ENCODE results near the gene MGME1. TPM values are rescaled to one million over a fixed set of nuclear protein-coding genes. Genes with fewer than 3 reads are reported as not detected.

MGME1 gene
- total and polyA plus RNA-seq, 9 of the 15 experiments (the other 6 are each of a cell fraction or from before 2014, with no cell fraction given), result 13.4 to 45.1 (median 30.6) TPM

DNA sequence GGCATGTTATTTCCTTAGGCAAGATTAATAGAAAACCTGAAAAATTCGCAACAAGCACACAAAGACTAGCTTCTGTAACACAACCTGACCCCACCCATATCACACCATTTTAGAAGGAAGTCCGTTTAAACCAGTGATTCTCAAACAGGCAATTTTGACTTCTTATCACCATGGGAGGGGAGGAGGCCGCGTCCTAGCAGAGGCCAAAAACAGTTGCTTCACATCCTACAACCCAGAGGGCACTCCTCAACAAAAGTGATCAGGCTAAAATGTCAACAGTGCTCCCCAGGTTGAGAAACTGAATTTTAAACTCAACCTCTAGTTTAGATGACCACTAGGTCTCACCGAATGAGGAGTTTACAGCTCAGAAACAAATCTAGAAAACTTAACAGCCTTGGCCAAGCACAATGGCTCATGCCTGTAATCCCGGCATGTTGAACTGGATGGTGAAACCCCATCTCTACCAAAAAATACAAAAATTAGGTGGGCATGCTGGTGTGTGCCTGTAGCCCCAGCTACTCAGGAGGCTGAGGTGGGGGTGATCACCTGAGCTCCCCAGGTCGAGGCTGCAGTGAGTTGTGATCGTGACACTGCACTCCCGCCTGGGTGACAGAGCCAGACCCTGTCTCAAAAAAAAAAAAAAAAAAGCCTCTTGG is 3.6 kb upstream of the MGME1 start (continued):
- TF ChIP-seq, protein P1, sequence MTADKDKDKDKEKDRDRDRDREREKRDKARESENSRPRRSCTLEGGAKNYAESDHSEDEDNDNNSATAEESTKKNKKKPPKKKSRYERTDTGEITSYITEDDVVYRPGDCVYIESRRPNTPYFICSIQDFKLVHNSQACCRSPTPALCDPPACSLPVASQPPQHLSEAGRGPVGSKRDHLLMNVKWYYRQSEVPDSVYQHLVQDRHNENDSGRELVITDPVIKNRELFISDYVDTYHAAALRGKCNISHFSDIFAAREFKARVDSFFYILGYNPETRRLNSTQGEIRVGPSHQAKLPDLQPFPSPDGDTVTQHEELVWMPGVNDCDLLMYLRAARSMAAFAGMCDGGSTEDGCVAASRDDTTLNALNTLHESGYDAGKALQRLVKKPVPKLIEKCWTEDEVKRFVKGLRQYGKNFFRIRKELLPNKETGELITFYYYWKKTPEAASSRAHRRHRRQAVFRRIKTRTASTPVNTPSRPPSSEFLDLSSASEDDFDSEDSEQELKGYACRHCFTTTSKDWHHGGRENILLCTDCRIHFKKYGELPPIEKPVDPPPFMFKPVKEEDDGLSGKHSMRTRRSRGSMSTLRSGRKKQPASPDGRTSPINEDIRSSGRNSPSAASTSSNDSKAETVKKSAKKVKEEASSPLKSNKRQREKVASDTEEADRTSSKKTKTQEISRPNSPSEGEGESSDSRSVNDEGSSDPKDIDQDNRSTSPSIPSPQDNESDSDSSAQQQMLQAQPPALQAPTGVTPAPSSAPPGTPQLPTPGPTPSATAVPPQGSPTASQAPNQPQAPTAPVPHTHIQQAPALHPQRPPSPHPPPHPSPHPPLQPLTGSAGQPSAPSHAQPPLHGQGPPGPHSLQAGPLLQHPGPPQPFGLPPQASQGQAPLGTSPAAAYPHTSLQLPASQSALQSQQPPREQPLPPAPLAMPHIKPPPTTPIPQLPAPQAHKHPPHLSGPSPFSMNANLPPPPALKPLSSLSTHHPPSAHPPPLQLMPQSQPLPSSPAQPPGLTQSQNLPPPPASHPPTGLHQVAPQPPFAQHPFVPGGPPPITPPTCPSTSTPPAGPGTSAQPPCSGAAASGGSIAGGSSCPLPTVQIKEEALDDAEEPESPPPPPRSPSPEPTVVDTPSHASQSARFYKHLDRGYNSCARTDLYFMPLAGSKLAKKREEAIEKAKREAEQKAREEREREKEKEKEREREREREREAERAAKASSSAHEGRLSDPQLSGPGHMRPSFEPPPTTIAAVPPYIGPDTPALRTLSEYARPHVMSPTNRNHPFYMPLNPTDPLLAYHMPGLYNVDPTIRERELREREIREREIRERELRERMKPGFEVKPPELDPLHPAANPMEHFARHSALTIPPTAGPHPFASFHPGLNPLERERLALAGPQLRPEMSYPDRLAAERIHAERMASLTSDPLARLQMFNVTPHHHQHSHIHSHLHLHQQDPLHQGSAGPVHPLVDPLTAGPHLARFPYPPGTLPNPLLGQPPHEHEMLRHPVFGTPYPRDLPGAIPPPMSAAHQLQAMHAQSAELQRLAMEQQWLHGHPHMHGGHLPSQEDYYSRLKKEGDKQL (CRISPR knock-in tag; IDR thresholded peaks at IDR 0.05; ENCODE audit: borderline replicate concordance), result no peak
- TF ChIP-seq, protein P2, sequence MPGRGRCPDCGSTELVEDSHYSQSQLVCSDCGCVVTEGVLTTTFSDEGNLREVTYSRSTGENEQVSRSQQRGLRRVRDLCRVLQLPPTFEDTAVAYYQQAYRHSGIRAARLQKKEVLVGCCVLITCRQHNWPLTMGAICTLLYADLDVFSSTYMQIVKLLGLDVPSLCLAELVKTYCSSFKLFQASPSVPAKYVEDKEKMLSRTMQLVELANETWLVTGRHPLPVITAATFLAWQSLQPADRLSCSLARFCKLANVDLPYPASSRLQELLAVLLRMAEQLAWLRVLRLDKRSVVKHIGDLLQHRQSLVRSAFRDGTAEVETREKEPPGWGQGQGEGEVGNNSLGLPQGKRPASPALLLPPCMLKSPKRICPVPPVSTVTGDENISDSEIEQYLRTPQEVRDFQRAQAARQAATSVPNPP (IDR thresholded peaks at IDR 0.05; ENCODE audit: borderline replicate concordance, insufficient read depth, insufficient read length), result no peak
- TF ChIP-seq SRSF1 (IDR thresholded peaks at IDR 0.05; ENCODE audit: low read depth, low read length) (no peak), HDAC8 (tag; IDR thresholded peaks at IDR 0.05) (no peak), ZSCAN29 (IDR thresholded peaks at IDR 0.05) (peak; percentile 52; the same call in 1 of the 2 replicates), CBFA2T2 (conservative IDR thresholded peaks at IDR 0.05) (0 out of 2 replicates have a peak, but pooled peaks have one; percentile 2)
- TF ChIP-seq, protein P3, sequence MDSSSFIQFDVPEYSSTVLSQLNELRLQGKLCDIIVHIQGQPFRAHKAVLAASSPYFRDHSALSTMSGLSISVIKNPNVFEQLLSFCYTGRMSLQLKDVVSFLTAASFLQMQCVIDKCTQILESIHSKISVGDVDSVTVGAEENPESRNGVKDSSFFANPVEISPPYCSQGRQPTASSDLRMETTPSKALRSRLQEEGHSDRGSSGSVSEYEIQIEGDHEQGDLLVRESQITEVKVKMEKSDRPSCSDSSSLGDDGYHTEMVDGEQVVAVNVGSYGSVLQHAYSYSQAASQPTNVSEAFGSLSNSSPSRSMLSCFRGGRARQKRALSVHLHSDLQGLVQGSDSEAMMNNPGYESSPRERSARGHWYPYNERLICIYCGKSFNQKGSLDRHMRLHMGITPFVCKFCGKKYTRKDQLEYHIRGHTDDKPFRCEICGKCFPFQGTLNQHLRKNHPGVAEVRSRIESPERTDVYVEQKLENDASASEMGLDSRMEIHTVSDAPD (CRISPR knock-in tag; IDR thresholded peaks at IDR 0.05), result no peak
- TF ChIP-seq, protein P4, sequence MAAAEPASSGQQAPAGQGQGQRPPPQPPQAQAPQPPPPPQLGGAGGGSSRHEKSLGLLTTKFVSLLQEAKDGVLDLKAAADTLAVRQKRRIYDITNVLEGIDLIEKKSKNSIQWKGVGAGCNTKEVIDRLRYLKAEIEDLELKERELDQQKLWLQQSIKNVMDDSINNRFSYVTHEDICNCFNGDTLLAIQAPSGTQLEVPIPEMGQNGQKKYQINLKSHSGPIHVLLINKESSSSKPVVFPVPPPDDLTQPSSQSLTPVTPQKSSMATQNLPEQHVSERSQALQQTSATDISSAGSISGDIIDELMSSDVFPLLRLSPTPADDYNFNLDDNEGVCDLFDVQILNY (CRISPR knock-in tag; IDR thresholded peaks at IDR 0.05), result no peak
- TF ChIP-seq, protein P5, sequence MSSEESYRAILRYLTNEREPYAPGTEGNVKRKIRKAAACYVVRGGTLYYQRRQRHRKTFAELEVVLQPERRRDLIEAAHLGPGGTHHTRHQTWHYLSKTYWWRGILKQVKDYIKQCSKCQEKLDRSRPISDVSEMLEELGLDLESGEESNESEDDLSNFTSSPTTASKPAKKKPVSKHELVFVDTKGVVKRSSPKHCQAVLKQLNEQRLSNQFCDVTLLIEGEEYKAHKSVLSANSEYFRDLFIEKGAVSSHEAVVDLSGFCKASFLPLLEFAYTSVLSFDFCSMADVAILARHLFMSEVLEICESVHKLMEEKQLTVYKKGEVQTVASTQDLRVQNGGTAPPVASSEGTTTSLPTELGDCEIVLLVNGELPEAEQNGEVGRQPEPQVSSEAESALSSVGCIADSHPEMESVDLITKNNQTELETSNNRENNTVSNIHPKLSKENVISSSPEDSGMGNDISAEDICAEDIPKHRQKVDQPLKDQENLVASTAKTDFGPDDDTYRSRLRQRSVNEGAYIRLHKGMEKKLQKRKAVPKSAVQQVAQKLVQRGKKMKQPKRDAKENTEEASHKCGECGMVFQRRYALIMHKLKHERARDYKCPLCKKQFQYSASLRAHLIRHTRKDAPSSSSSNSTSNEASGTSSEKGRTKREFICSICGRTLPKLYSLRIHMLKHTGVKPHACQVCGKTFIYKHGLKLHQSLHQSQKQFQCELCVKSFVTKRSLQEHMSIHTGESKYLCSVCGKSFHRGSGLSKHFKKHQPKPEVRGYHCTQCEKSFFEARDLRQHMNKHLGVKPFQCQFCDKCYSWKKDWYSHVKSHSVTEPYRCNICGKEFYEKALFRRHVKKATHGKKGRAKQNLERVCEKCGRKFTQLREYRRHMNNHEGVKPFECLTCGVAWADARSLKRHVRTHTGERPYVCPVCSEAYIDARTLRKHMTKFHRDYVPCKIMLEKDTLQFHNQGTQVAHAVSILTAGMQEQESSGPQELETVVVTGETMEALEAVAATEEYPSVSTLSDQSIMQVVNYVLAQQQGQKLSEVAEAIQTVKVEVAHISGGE (CRISPR knock-in tag; IDR thresholded peaks at IDR 0.05), result no peak
- TF ChIP-seq, protein P6, sequence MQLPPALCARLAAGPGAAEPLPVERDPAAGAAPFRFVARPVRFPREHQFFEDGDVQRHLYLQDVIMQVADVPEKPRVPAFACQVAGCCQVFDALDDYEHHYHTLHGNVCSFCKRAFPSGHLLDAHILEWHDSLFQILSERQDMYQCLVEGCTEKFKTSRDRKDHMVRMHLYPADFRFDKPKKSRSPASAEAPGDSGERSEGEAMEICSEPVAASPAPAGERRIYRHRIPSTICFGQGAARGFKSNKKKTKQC (CRISPR knock-in tag; IDR thresholded peaks at IDR 0.05), result no peak
